ELF-1 (cell line): ENCODE data around the gene BCL7A.
"Not testable (repeated sequence)": the region's sequence is repeated elsewhere in the genome, so short reads cannot be mapped to it uniquely, and the experiment has no call there.

ENCODE experiments used
- DNase-seq: peaks from one replicate; pipeline ENCODE4 v3.0.0-alpha.2; 2016; ENCODE audit warnings: low read depth, low spot score

The BCL7A gene

GRCh38 chr12:122094137-122094734, 72.6 kb downstream of the BCL7A start:
- no peak for DNase-seq

GRCh38 chr12:122094735-122095631, 73.3 kb downstream of the BCL7A start:
- no peak for DNase-seq

GRCh38 chr12:122096014-122096413, 74.3 kb downstream of the BCL7A start:
- DNase-seq, result no peak

GRCh38 chr12:122096591-122097149, 75.0 kb downstream of the BCL7A start:
- DNase-seq, result no peak

- no peak for DNase-seq
Measured at GRCh38 chr12:122097584-122097926, 75.9 kb downstream of the BCL7A start.

- no peak for DNase-seq
Measured at GRCh38 chr12:122097927-122098756, 76.5 kb downstream of the BCL7A start.

- no peak for DNase-seq
Measured at GRCh38 chr12:122099280-122099749, 77.6 kb downstream of the BCL7A start.

- no peak for DNase-seq
Measured at GRCh38 chr12:122099856-122100255, 78.2 kb downstream of the BCL7A start.

- no peak for DNase-seq
Measured at GRCh38 chr12:122100568-122100967, 78.9 kb downstream of the BCL7A start.

- no peak for DNase-seq
Measured at GRCh38 chr12:122102331-122102730, 80.6 kb downstream of the BCL7A start.

- DNase-seq, result no peak
Measured at GRCh38 chr12:122104844-122105243, 83.2 kb downstream of the BCL7A start.

- not testable (repeated sequence) for DNase-seq
Measured at GRCh38 chr12:122105496-122105895, 83.8 kb downstream of the BCL7A start.

- no peak for DNase-seq
Measured at GRCh38 chr12:122106843-122107242, 85.2 kb downstream of the BCL7A start.

GRCh38 chr12:122107261-122107660, 85.6 kb downstream of the BCL7A start:
- DNase-seq, result no peak

- DNase-seq, result no peak
Measured at GRCh38 chr12:122111089-122111641, 89.5 kb downstream of the BCL7A start.
